OCI-LY1 (cell line): ENCODE data around the gene NASP.
"Not testable (repeated sequence)": the region's sequence is repeated elsewhere in the genome, so short reads cannot be mapped to it uniquely, and the experiment has no call there.

Experiments
- H2AFZ ChIP-seq: fragments of 200-600 bp; sonication (generic), shearing (Covaris generic); 2 replicates; pipeline ENCODE4 v1.6.0; 2014; ENCODE audit warnings: antibody characterized with exemption, mild to moderate bottlenecking, low read length
- H3F3A ChIP-seq: fragments of 200-600 bp; sonication (generic), shearing (Covaris generic); 2 replicates; pipeline ENCODE4 v1.6.0; 2014; ENCODE audit warnings: mild to moderate bottlenecking, antibody characterized with exemption, low read length, moderate library complexity; ENCODE audit not compliant: insufficient read depth
- H3K27ac ChIP-seq: fragments of 200-600 bp; sonication (generic); 2 replicates; pipeline ENCODE4 v1.5.1; 2014; ENCODE audit warnings: low read length, mixed run types, mild to moderate bottlenecking, low read depth; ENCODE audit not compliant: poor library complexity, severe bottlenecking
- H3K27me3 ChIP-seq: fragments of 200-600 bp; sonication (generic); 2 replicates; pipeline ENCODE4 v1.6.0; 2014; ENCODE audit warnings: antibody characterized with exemption, mild to moderate bottlenecking, low read length, moderate library complexity; ENCODE audit not compliant: insufficient read depth
- H3K36me3 ChIP-seq: fragments of 200-600 bp; sonication (generic); 2 replicates; pipeline ENCODE4 v1.6.1; 2014; ENCODE audit warnings: mild to moderate bottlenecking, antibody characterized with exemption, low read length, moderate library complexity, mixed read lengths; ENCODE audit not compliant: insufficient read depth
- H3K4me1 ChIP-seq: fragments of 200-600 bp; sonication (generic); 2 replicates; pipeline ENCODE4 v1.5.1; 2014; ENCODE audit warnings: mild to moderate bottlenecking, low read length, moderate library complexity; ENCODE audit not compliant: insufficient read depth, severe bottlenecking
- H3K4me2 ChIP-seq: fragments of 200-600 bp; sonication (generic), shearing (Covaris generic); 2 replicates; pipeline ENCODE4 v1.6.1; 2014; ENCODE audit warnings: low read length
- H3K4me3 ChIP-seq: fragments of 200-600 bp; sonication (generic); 2 replicates; pipeline ENCODE4 v1.5.1; 2014; ENCODE audit warnings: low read length, low read depth, mild to moderate bottlenecking, mixed read lengths; ENCODE audit not compliant: poor library complexity, severe bottlenecking
- H3K79me2 ChIP-seq: fragments of 200-600 bp; shearing (Covaris generic); 2 replicates; pipeline ENCODE4 v1.6.1; 2016; ENCODE audit warnings: mixed run types, low read length, mixed read lengths; ENCODE audit not compliant: insufficient read depth
- H3K9ac ChIP-seq: fragments of 200-600 bp; sonication (generic), shearing (Covaris generic); 2 replicates; pipeline ENCODE4 v1.6.1; 2014; ENCODE audit warnings: mild to moderate bottlenecking, low read length, mixed read lengths
- H3K9me2 ChIP-seq: fragments of 200-600 bp; sonication (generic), shearing (Covaris generic); 2 replicates; pipeline ENCODE4 v1.6.1; 2014; ENCODE audit warnings: low read depth, mild to moderate bottlenecking, low read length, mixed read lengths
- H3K9me3 ChIP-seq: fragments of 200-600 bp; shearing (Covaris generic); 2 replicates; pipeline ENCODE4 v1.6.1; 2014; ENCODE audit warnings: low read length, mixed read lengths
- H4K20me1 ChIP-seq: fragments of 200-600 bp; sonication (generic), shearing (Covaris generic); 2 replicates; pipeline ENCODE4 v1.6.0; 2016; ENCODE audit warnings: mild to moderate bottlenecking, low read length; ENCODE audit not compliant: insufficient read depth
- EZH2 ChIP-seq: fragments of 200-600 bp; sonication (generic), shearing (Covaris generic); IDR thresholded peaks from 2 replicates; pipeline ENCODE4 v1.8.0; 2017; ENCODE audit warnings: borderline replicate concordance, mixed run types, mild to moderate bottlenecking, antibody characterized with exemption, low read length, moderate library complexity, mixed read lengths
- TF ChIP-seq, protein P1 (sequence below): fragments of 200-600 bp; sonication (generic), shearing (Covaris generic); IDR thresholded peaks from 2 replicates; pipeline ENCODE4 v1.5.1; 2017; ENCODE audit warnings: mild to moderate bottlenecking, antibody characterized with exemption, low read length, moderate library complexity, mixed read lengths

The NASP gene

DNA sequence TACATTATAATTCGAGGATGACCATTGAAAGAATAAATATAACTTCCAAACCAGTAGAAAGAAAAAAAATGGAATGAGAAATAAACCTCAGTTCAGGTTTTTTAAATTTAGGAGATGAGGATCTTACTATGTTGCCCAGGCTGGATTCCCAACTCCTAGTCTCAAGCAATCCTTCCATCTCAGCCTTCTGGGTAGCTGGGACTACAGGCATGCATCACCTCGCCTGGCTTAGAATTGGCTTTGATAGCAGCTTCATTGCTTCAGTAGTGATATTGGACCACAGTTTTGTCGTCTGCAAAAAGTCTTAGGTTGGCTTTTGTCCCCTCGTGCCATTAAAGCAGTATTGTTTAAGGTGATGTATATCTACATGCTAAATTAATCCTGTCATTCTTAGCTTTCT, 2.9 kb downstream of the NASP start:
- H4K20me1 ChIP-seq, result 0 out of 2 replicates have a peak, but pooled peaks cover 5% of the 10 kb centered on the region
- peaks cover 55% of the 10 kb centered on the region for H3K4me1 ChIP-seq
- H3K79me2 ChIP-seq, result peaks cover 72% of the 10 kb centered on the region
- no peak overlapping the region for H2AFZ ChIP-seq
- peaks cover 48% of the 10 kb centered on the region for H3K36me3 ChIP-seq
- no peak for TF ChIP-seq EZH2
- TF ChIP-seq, protein P1, sequence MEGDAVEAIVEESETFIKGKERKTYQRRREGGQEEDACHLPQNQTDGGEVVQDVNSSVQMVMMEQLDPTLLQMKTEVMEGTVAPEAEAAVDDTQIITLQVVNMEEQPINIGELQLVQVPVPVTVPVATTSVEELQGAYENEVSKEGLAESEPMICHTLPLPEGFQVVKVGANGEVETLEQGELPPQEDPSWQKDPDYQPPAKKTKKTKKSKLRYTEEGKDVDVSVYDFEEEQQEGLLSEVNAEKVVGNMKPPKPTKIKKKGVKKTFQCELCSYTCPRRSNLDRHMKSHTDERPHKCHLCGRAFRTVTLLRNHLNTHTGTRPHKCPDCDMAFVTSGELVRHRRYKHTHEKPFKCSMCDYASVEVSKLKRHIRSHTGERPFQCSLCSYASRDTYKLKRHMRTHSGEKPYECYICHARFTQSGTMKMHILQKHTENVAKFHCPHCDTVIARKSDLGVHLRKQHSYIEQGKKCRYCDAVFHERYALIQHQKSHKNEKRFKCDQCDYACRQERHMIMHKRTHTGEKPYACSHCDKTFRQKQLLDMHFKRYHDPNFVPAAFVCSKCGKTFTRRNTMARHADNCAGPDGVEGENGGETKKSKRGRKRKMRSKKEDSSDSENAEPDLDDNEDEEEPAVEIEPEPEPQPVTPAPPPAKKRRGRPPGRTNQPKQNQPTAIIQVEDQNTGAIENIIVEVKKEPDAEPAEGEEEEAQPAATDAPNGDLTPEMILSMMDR, result no peak
- peak overlapping the region; percentile 87 for H3K4me3 ChIP-seq
- H3K27ac ChIP-seq, result no peak overlapping the region
- no peaks in the 10 kb centered on the region for H3K9me3 ChIP-seq
- peak overlapping the region; percentile 90 for H3K4me2 ChIP-seq
- no peaks in the 10 kb centered on the region for H3F3A ChIP-seq
- H3K9ac ChIP-seq, result peak overlapping the region; percentile 34; the same call in 1 of the 2 replicates
- no peaks in the 10 kb centered on the region for H3K9me2 ChIP-seq
- H3K27me3 ChIP-seq, result no peaks in the 10 kb centered on the region

DNA sequence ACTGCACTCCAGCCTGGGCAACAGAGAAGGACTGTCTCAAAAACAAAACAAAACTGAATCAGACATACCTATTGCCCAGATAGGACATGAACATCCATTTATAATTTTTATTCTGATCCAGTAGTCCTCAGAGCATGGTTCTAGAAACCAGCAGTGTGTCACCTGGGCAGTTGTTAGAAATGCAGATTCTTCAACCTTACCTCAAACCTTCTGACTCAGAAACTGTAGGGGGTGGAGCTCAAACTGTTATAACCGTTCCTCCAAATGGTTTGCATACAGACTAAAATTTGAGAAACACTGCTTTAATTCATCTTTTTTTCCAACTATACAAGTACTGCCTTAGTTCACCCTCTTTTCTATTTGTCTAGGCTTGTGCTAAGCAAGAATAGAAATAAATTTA, 6.0 kb downstream of the NASP start:
- peaks cover 77% of the 10 kb centered on the region for H3K36me3 ChIP-seq
- H3K27me3 ChIP-seq, result no peaks in the 10 kb centered on the region
- no peaks in the 10 kb centered on the region for H3F3A ChIP-seq
- H3K9ac ChIP-seq, result no peak overlapping the region
- peak overlapping the region; percentile 46 for H3K27ac ChIP-seq
- peaks cover 93% of the 10 kb centered on the region for H3K79me2 ChIP-seq
- H3K9me3 ChIP-seq, result no peaks in the 10 kb centered on the region
- TF ChIP-seq EZH2, result no peak
- TF ChIP-seq, protein P1, result no peak
- H3K4me1 ChIP-seq, result peaks cover 41% of the 10 kb centered on the region
- H3K9me2 ChIP-seq, result no peaks in the 10 kb centered on the region
- H4K20me1 ChIP-seq, result 0 out of 2 replicates have a peak, but pooled peaks cover 5% of the 10 kb centered on the region
- no peak overlapping the region for H2AFZ ChIP-seq
- H3K4me2 ChIP-seq, result no peak overlapping the region
- H3K4me3 ChIP-seq, result no peak overlapping the region

DNA sequence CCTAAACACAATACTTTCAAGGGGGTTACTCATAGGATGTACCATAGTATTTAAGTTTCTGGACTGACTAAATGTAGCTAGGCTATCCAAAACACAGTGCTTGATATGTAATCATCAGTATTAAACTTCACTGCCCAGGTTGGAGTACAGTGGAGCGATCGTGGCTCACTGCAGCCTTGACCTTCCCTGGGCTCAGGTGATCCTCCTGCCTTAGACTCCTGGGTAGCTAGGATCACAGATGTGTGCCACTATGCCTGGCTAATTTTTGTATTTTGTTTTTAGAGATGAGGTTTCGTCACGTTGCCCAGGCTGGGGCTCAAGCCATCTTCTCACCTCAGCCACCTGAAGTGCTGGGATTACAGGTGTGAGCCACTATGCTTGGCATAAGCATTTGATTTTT, 10.6 kb downstream of the NASP start:
- Histone ChIP-seq H3K79me2 (peaks cover 89% of the 10 kb centered on the region), H3K27ac (no peak overlapping the region), H3K36me3 (peaks cover 93% of the 10 kb centered on the region), H4K20me1 (peaks cover 2% of the 10 kb centered on the region; the same call in 1 of the 2 replicates), H3K4me3 (no peak overlapping the region), H3K9me2 (no peaks in the 10 kb centered on the region), H3K9ac (no peak overlapping the region), H3F3A (0 out of 2 replicates have a peak, but pooled peaks cover 5% of the 10 kb centered on the region), H2AFZ (no peak overlapping the region), H3K4me1 (peaks cover 8% of the 10 kb centered on the region), H3K4me2 (no peak overlapping the region), H3K27me3 (no peaks in the 10 kb centered on the region), H3K9me3 (no peaks in the 10 kb centered on the region)
- no peak for TF ChIP-seq EZH2
- TF ChIP-seq, protein P1, result no peak

DNA sequence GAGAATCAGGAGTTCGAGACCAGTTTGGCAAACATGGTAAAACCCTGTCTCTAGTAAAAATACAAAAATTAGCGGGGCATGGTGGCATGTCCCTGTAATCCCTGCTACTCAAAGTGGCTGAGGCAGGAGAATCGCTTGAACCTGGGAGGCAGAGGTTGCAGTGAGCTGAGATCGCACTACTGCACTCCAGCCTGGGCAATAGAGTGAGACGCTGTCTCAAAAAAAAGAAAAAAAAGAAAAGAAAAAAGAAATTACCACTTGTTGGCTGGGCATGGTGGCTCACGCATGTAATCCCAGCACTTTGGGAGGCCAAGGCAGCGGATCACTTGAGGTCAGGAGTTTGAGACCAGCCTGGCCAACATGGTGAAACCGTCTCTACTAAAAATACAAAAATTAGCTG, 12.9 kb downstream of the NASP start:
- not testable (repeated sequence) for H4K20me1 ChIP-seq

More for the DNA sequence above, 12.9 kb downstream of the NASP start:
- not testable (repeated sequence) for H3K9ac ChIP-seq, H3K27ac ChIP-seq, H2AFZ ChIP-seq, H3K4me3 ChIP-seq, H3F3A ChIP-seq, H3K4me1 ChIP-seq, H3K9me2 ChIP-seq, H3K4me2 ChIP-seq, H3K27me3 ChIP-seq, H3K9me3 ChIP-seq
- Histone ChIP-seq H3K36me3 (peaks cover 97% of the 10 kb centered on the region), H3K79me2 (peaks cover 88% of the 10 kb centered on the region)
